GM18511 (cell line): ENCODE data around the gene RASAL2.

Experiments
- ATAC-seq: cut with Tn5 transposase; IDR thresholded peaks from one replicate; pipeline ENCODE4 v1.9.1; 2021; ENCODE audit warnings: mild to moderate bottlenecking, moderate library complexity; ENCODE audit not compliant: unreplicated experiment

Gene RASAL2

DNA sequence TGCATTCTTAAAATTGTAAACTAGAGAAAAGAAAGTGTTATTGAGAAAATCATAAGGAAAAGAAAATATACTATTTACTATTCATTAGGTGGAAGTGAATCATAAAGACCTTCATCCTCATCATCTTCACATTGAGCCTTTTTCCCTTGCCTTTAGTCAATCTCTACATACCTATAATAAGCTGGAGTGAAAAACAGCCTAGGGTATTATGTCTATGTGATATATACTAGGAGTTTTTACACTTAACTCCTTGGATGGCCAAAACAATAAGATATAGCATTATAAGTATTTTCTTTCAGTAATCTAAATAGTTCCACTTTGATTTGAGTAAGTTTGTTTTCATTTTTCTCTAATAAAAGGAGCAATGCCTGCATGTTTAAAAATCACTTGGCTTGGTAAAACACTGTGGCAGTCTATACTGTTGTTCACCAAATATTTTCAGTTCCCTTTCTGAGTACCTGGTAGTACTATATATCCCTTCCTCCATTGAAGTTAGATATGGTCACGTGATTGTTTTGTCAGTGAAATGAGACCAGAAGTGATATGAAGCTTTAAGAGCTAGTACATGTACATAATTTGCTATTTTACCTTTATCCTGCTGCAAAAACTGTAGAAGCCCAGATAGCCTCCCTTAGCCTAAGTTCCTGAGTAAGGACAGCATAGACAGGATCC, 324.5 kb downstream of the RASAL2 start:
- ATAC-seq: peak; percentile 97

DNA sequence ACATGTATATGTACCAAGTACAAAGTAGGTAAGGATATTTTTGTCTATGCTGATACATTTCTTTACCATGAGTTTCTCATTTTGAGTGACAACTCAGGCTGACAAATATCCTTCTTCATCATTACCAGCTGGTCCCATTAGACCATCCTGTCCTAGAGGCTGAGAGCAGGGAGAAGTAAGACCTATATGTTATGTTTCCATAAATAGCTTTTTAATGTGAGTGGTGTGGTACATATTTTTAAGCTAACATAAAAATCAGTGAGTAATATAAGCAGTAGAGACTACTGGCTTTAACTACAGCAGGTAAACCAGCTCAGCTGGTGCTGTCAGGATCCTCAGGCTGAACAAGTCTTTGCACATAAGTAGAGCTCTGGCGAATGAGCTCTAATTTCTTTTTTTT, 340.5 kb downstream of the RASAL2 start:
- ATAC-seq: no peak

DNA sequence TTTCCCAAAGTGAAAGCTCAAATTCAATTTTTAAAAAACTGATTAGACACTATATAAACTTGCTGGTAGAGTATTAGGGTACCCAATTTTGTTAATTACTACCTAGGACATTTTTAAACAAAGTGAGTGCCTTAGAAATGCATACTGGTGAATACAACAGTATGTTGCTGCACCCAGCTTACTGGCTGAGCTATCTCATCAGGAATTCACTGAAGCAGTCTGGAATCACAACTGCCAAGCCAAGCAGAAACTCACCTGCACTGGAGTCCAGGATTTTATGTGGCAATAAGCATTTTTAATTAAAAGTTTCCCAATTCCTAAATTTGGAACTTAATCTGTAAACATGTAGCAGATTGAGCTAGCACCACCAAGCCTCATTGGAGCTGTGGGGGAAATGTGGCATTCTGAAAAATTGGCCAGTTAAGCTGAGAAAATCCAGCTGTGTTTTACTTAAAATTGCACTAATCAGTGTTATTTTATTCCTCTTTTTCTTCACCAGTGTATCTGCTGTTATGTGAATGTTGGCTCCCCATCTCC, 341.1 kb downstream of the RASAL2 start:
- ATAC-seq: no peak

DNA sequence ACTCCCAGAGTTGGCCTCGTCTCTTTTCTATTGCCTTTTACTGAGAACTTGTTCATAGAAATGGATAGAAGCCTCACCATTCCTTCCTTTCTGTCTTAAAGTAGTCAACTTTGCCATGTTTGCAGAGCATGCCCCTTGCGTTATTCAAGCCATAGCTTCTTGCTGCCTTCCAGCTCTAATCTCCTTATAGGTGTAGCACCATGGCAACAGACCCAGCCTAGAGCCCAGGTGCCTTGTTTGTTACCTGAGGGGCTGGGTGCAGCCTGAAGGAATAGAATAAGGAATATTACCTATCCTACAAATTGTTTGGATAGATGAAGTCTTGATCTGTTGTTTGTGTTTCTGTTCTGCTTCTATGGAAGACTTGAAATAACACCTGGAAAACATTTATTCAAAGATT, 343.0 kb downstream of the RASAL2 start:
- no peak for ATAC-seq

- no peak for ATAC-seq
Measured at GRCh38 chr1:178438432-178438831, 344.5 kb downstream of the RASAL2 start.

GRCh38 chr1:178442925-178443324, 349.0 kb downstream of the RASAL2 start:
- ATAC-seq: no peak

DNA sequence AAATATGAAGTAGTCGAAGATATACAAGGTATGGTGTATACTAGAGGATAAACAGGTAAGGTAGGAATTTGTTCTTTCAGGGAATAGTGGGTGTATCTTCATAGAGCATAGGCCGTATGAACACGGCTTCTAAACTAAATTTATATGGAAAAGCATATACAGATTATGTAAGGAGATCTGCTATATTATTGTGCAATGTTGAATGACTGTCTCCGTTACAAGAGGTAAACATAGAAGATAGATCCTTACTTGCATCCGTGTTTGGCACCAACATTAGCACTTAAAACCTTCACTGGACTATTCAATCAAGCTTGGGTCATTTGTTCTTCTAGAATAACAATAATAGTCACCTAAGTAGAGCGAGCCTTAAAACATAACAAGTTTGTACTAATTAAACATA, 357.0 kb downstream of the RASAL2 start:
- ATAC-seq: no peak

- ATAC-seq: no peak
Measured at GRCh38 chr1:178451529-178451928, 357.6 kb downstream of the RASAL2 start.

DNA sequence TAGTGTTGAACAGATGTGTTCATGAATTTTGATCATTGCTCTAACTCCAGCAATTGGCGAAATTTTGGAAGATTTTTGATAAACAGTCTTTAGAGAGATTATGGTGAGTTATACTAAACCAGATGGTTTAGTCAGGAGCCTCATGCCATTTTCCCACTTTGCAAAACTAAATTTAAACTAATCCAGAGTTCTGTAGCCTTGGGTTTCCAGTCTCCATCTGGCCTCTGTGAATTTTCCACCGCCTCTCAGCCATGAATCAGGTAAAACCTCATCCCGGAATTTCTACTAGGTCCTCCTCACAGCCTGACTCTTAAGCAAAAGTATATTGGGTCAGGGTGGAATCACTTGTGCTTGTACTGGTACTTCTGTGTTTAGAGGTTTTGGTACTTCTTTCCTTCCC, 358.1 kb downstream of the RASAL2 start:
- no peak for ATAC-seq

- ATAC-seq: no peak
Measured at GRCh38 chr1:178456472-178456871, 362.6 kb downstream of the RASAL2 start.

DNA sequence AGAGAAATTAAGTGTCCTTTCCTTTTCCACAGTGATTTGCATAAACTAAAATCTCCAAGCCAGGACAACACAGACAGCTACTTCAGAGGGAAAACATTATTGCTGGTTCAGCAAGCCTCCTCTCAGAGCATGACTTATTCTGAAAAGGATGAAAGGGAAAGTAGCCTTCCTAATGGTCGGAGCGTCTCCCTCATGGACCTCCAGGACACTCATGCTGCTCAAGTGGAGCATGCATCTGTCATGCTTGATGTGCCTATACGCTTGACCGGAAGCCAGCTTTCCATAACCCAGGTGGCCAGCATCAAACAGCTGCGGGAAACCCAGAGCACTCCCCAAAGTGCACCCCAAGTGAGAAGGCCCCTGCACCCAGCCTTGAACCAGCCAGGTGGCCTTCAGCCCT, 363.7 kb downstream of the RASAL2 start:
- no peak for ATAC-seq

GRCh38 chr1:178458203-178458602, 364.3 kb downstream of the RASAL2 start:
- no peak for ATAC-seq

DNA sequence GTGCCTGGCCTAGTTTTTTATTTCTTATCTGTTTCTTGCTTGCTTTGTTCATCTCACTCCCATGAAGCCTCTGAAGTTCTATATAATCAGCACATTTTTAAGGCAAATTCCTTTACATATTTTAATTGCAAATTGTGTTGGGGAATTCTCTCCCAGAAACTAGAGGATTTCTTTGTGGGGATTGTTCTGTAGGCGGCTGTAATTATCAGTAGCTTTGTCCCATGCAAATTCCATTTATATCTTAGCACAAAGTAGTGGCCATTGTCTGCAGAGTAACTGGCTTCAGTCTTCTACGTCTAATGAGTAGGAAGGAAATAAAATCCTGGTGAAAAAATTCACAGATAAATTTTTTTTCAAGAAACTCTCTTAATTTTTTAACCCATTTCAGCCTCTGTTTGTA, 367.2 kb downstream of the RASAL2 start:
- ATAC-seq: no peak

GRCh38 chr1:178461701-178462100, 367.8 kb downstream of the RASAL2 start:
- ATAC-seq: no peak

- ATAC-seq: no peak
Measured at GRCh38 chr1:178464141-178464540, 370.2 kb downstream of the RASAL2 start.

DNA sequence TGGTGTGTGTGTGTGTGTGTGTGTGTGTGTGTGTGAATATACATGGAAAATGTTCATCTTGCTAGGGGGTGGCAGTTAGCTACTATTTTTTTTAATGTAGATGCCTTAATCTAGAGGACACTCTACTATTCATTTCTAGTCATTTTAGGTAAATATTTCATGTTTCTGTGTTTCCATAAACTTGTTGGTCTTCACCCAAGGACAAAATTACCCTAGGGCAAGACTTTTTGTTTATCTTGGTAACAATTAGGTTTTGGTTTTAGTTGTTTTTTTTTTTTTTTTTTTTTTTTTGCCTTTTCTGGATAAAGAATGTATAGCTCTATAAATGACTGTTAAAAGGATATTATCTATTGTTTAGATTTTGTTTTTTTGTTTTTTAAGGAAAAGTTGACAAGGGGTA, 370.7 kb downstream of the RASAL2 start:
- ATAC-seq: no peak

DNA sequence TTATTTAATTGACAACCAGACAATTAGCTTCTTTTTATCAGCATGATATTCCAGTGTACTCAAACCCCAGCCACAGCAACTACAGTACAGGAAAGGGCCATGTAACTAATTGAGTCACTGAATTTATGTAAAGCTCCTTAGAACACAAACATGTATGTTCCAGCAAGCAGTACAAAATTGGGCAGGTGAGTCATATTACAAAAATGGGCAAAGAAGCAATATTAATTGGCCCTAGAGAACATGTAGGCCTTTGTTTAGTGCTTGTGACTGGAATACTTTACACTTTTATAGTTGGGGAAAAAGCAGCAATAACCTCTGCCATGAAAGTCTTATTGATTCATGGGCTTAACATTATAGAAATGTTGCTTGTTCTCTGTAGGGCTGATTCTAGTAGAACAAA, 371.1 kb downstream of the RASAL2 start:
- ATAC-seq: no peak

DNA sequence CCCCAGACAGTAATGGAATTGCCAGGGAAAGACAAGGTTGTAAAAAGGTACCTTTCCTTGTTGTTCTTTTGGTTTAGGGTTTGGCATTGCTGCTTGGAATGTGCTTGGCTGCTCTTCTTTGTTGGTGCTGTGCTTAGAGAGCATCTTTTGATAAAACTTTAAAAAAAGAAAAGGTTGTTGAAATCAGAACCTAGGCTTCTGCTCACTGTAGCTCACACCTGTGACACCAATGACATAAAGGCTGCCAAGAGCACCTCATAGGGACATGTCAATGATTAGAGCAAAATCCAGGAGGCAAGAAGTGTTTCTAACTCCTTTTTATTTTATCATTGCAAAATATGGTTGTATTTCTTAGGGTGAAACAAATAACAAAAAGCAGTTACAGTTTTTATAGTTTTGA, 373.9 kb downstream of the RASAL2 start:
- ATAC-seq: no peak

DNA sequence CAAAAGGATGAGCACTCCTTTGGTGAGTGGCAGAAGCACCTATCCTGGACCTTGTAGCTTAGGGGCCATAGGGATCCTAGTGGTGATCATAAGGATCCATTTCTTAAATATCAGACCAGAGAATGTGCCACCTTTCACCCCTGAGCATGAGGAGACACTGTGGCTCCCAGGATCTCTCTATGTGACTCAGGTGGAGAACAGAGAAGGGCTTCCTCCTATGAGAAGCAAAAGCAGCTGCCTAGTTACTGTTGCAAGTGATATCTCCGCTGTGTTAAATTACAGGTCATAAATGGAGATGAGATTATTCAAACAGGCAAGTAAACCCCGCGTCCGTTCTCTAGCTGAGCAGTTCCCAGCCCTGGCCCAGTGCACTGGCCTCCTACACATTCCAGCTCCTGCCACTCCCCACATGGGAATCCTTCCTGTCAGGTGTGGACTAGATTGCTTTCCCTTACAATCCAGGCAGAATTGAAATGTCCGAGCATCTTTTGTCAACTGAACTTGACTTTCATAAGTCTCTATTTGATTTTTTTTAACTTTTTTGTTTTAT, 376.6 kb downstream of the RASAL2 start:
- no peak for ATAC-seq

DNA sequence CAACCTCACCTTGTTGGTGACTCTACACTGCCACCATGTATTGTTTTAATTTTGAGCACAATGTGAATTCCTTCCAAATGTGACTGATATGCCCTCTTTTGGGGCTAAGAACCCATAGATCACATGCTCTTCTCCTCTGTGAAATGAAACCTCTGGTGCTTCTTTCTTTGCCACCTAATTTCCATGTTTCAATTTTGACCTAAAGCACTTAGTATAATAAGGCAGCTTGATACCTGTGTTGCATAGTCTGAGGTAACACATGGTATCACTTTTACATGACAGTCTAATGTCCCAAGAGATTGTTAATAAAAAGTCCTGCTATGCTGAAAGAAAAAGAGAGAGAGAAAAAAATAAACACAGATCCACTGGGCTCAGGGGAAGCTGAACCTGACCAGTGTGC, 378.6 kb downstream of the RASAL2 start:
- ATAC-seq: no peak

DNA sequence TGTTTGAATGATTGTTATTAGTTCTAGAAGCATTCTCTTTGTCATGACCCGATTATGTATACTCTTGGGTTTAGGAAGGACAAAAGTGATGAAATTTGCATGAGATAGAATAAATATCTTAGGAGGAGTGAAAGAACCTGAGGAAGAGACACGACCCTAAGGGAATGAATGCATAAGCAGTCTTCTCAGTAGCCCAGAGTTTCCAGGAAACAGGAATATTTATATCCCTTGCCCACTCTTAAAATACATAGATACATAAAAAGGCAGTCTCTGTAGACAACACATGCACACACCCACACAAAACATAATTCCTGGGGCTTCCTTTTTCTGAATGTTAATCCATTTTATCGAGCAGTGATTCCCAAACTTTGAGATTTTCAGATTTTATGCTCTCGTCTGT, 383.5 kb downstream of the RASAL2 start:
- ATAC-seq: no peak

- ATAC-seq: no peak
Measured at GRCh38 chr1:178477841-178478240, 383.9 kb downstream of the RASAL2 start.
